GM12892 (cell line): ENCODE results near the gene STK36.

Source experiments
- POLR2A ChIP-seq: IDR thresholded peaks from 2 replicates; pipeline ENCODE4 v1.6.1; 2011; ENCODE audit warnings: low read depth, low read length, control low read depth
- TAF1 ChIP-seq: IDR thresholded peaks from 2 replicates; pipeline ENCODE4 v1.6.1; 2011; ENCODE audit warnings: low read depth, mild to moderate bottlenecking, control low read depth, low read length, borderline replicate concordance

- TF ChIP-seq TAF1: no peak
- no peak for TF ChIP-seq POLR2A
Observed at GRCh38 chr2:218679119-218679518, 7.2 kb downstream of the STK36 start.
